Measurements from ENCODE around the gene NSF. TPM values are rescaled to one million over a fixed set of nuclear protein-coding genes. Genes with fewer than 3 reads are reported as not detected.
A peak's percentile ranks its signal among the peaks of the same experiment; 100 is the strongest.
"Not testable (repeated sequence)": the region's sequence is repeated elsewhere in the genome, so short reads cannot be mapped to it uniquely, and the experiment has no call there.

NSF gene
- total and polyA plus RNA-seq, 2 donors (not counting 3 experiments of a cell fraction or from before 2014, with no cell fraction given) = 18.5 to 43.7 TPM

- H3K79me2 ChIP-seq (ENCODE audit: control insufficient read depth, insufficient read depth, low read length); H4K20me1 ChIP-seq (replicated peaks; ENCODE audit: control insufficient read depth, extremely low read depth, insufficient read depth, low read length); H3K4me3 ChIP-seq (replicated peaks in 1 of 3; ENCODE audit: insufficient read depth in 1 of 3, low read depth in 1 of 3, low read length in 3 of 3); POLR2A ChIA-PET; H3K36me3 ChIP-seq (ENCODE audit: control insufficient read depth in 2 of 2, extremely low read depth in 1 of 2, insufficient read depth in 2 of 2, low read length in 2 of 2); H3K27ac ChIP-seq (ENCODE audit: insufficient read depth, low read depth, low read length); H3K9me1 ChIP-seq (replicated peaks; ENCODE audit: control insufficient read depth, extremely low read depth, insufficient read depth, low read length); H3K4me1 ChIP-seq (ENCODE audit: control insufficient read depth, extremely low read depth, insufficient read depth, low read length); H3K9ac ChIP-seq (replicated peaks; ENCODE audit: extremely low read depth, insufficient read depth, low read length); intact Hi-C loops (cut with micrococcal nuclease); H2AFZ ChIP-seq (ENCODE audit: low read depth, low read length); dilution Hi-C loops (cut with MboI; ENCODE audit: extremely low pct_ligation_motif_present, low sequenced_read_pairs); H3K4me2 ChIP-seq (ENCODE audit: insufficient read depth, low read length); CTCF ChIA-PET; H3K9me3 ChIP-seq (replicated peaks; ENCODE audit: control insufficient read depth, insufficient read depth, low read length); H3K27me3 ChIP-seq (ENCODE audit: control insufficient read depth in 2 of 2, insufficient read depth in 2 of 2, low read length in 2 of 2); FAIRE-seq; BruUV-seq (replicated peaks); DNase-seq (ENCODE audit: low read depth, low spot score): not testable (repeated sequence)
These were observed 72.7 kb downstream of the NSF start for GRCh38 chr17:46663123-46663522.

DNA sequence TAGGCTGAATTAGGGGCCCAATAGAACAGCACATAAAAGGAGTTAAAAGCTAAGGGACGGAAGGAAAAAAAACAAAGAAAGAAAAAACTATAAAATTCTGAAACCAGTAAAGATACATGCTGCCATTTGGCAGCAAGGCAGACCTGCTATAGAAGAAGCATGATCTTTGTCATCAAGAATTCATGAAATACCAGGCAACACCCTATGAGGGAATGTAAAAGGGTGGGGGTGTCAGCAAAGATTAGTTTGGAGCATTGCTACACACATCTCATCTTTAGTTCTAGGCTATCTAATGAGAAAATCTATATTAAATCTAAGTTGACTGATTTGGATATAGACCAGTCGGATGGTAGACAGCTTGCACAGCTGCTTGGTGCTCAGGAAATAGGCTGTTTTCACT, 73.1 kb downstream of the NSF start:
- DNase-seq (ENCODE audit: low read depth, low spot score); H2AFZ ChIP-seq (ENCODE audit: low read depth, low read length); POLR2A ChIA-PET; H3K9ac ChIP-seq (replicated peaks; ENCODE audit: extremely low read depth, insufficient read depth, low read length); H3K9me1 ChIP-seq (replicated peaks; ENCODE audit: control insufficient read depth, extremely low read depth, insufficient read depth, low read length); FAIRE-seq; H3K9me3 ChIP-seq (replicated peaks; ENCODE audit: control insufficient read depth, insufficient read depth, low read length); H4K20me1 ChIP-seq (replicated peaks; ENCODE audit: control insufficient read depth, extremely low read depth, insufficient read depth, low read length); BruUV-seq (replicated peaks); H3K79me2 ChIP-seq (ENCODE audit: control insufficient read depth, insufficient read depth, low read length); dilution Hi-C loops (cut with MboI; ENCODE audit: extremely low pct_ligation_motif_present, low sequenced_read_pairs); H3K4me2 ChIP-seq (ENCODE audit: insufficient read depth, low read length); H3K27me3 ChIP-seq (ENCODE audit: control insufficient read depth in 2 of 2, insufficient read depth in 2 of 2, low read length in 2 of 2); intact Hi-C loops (cut with micrococcal nuclease); H3K27ac ChIP-seq (ENCODE audit: insufficient read depth, low read depth, low read length); H3K36me3 ChIP-seq (ENCODE audit: control insufficient read depth in 2 of 2, extremely low read depth in 1 of 2, insufficient read depth in 2 of 2, low read length in 2 of 2); CTCF ChIA-PET; H3K4me1 ChIP-seq (ENCODE audit: control insufficient read depth, extremely low read depth, insufficient read depth, low read length); H3K4me3 ChIP-seq (replicated peaks in 1 of 3; ENCODE audit: insufficient read depth in 1 of 3, low read depth in 1 of 3, low read length in 3 of 3): not testable (repeated sequence)

DNA sequence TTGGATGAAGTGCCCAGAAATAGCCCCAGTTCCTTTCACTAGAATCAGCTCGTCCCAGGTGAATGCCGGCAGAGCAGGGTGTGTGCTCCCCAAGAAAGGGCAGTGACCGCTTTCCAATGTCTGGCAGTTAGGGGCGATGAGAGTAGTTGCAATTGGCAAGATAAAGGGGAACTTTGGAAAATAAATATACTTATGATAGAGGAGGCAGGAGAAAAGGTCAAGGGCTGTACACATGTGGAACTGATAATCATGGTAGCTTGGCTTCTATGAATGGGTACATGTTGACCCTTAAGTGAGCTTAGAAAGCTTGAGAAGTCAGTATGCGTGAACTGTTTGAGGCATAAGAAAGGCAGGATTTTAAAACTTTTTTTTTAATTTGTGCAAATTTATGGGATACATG, 75.5 kb downstream of the NSF start:
- H3K4me2 ChIP-seq (ENCODE audit: insufficient read depth, low read length); H3K9me3 ChIP-seq (replicated peaks; ENCODE audit: control insufficient read depth, insufficient read depth, low read length); POLR2A ChIA-PET; H3K27ac ChIP-seq (ENCODE audit: insufficient read depth, low read depth, low read length); H3K4me3 ChIP-seq (replicated peaks in 1 of 3; ENCODE audit: insufficient read depth in 1 of 3, low read depth in 1 of 3, low read length in 3 of 3); DNase-seq (ENCODE audit: low read depth, low spot score); intact Hi-C loops (cut with micrococcal nuclease); H3K9me1 ChIP-seq (replicated peaks; ENCODE audit: control insufficient read depth, extremely low read depth, insufficient read depth, low read length); H3K4me1 ChIP-seq (ENCODE audit: control insufficient read depth, extremely low read depth, insufficient read depth, low read length); H4K20me1 ChIP-seq (replicated peaks; ENCODE audit: control insufficient read depth, extremely low read depth, insufficient read depth, low read length); CTCF ChIA-PET; H3K79me2 ChIP-seq (ENCODE audit: control insufficient read depth, insufficient read depth, low read length); FAIRE-seq; H3K9ac ChIP-seq (replicated peaks; ENCODE audit: extremely low read depth, insufficient read depth, low read length); H3K27me3 ChIP-seq (ENCODE audit: control insufficient read depth in 2 of 2, insufficient read depth in 2 of 2, low read length in 2 of 2); H3K36me3 ChIP-seq (ENCODE audit: control insufficient read depth in 2 of 2, extremely low read depth in 1 of 2, insufficient read depth in 2 of 2, low read length in 2 of 2); BruUV-seq (replicated peaks); H2AFZ ChIP-seq (ENCODE audit: low read depth, low read length); dilution Hi-C loops (cut with MboI; ENCODE audit: extremely low pct_ligation_motif_present, low sequenced_read_pairs): not testable (repeated sequence)

- FAIRE-seq = peak; percentile 77
- BruUV-seq (replicated peaks); intact Hi-C loops (cut with micrococcal nuclease); H2AFZ ChIP-seq (ENCODE audit: low read depth, low read length); H3K4me1 ChIP-seq (ENCODE audit: control insufficient read depth, extremely low read depth, insufficient read depth, low read length); DNase-seq (ENCODE audit: low read depth, low spot score); POLR2A ChIA-PET; H3K9me3 ChIP-seq (replicated peaks; ENCODE audit: control insufficient read depth, insufficient read depth, low read length); H3K4me3 ChIP-seq (replicated peaks in 1 of 3; ENCODE audit: insufficient read depth in 1 of 3, low read depth in 1 of 3, low read length in 3 of 3); H3K9ac ChIP-seq (replicated peaks; ENCODE audit: extremely low read depth, insufficient read depth, low read length); CTCF ChIA-PET; H3K79me2 ChIP-seq (ENCODE audit: control insufficient read depth, insufficient read depth, low read length); H3K27ac ChIP-seq (ENCODE audit: insufficient read depth, low read depth, low read length); H3K9me1 ChIP-seq (replicated peaks; ENCODE audit: control insufficient read depth, extremely low read depth, insufficient read depth, low read length); H3K4me2 ChIP-seq (ENCODE audit: insufficient read depth, low read length); H3K27me3 ChIP-seq (ENCODE audit: control insufficient read depth in 2 of 2, insufficient read depth in 2 of 2, low read length in 2 of 2); dilution Hi-C loops (cut with MboI; ENCODE audit: extremely low pct_ligation_motif_present, low sequenced_read_pairs); H4K20me1 ChIP-seq (replicated peaks; ENCODE audit: control insufficient read depth, extremely low read depth, insufficient read depth, low read length); H3K36me3 ChIP-seq (ENCODE audit: control insufficient read depth in 2 of 2, extremely low read depth in 1 of 2, insufficient read depth in 2 of 2, low read length in 2 of 2): not testable (repeated sequence)
These were observed 80.3 kb downstream of the NSF start for GRCh38 chr17:46670789-46671188.
